Calu3 (cell line): Measurements from ENCODE around the gene ADAMTSL2. TPM values are rescaled to one million over a fixed set of nuclear protein-coding genes. Genes with fewer than 3 reads are reported as not detected.

ENCODE experiments used
- BruUV-seq: library from RNA; stranded (reverse); fragments of 400-500 nt; replicated peaks from 2 replicates; lab custom pipeline; 2021; lab: Mats Ljungman, UMichigan
- CTCF ChIA-PET: fragments of 300-600 bp; sonication (Branson Sonifier 250); formaldehyde crosslinking; loops from one replicate; lab custom pipeline; 2022; ENCODE audit warnings: antibody characterized with exemption; lab: Charles Lee
- DNase-seq: peaks from one replicate; pipeline ENCODE4 v3.0.0; 2022
- H3K27ac Mint-ChIP-seq: one replicate; pipeline ENCODE4 v1.8.0; 2022; ENCODE audit warnings: mixed read lengths; ENCODE audit not compliant: unreplicated experiment
- H3K27me3 Mint-ChIP-seq: one replicate; pipeline ENCODE4 v1.8.0; 2022; ENCODE audit warnings: mixed read lengths; ENCODE audit not compliant: unreplicated experiment
- H3K36me3 Mint-ChIP-seq: one replicate; pipeline ENCODE4 v1.8.0; 2022; ENCODE audit warnings: mild to moderate bottlenecking, moderate library complexity, mixed read lengths; ENCODE audit not compliant: insufficient read depth, unreplicated experiment
- H3K4me1 Mint-ChIP-seq: one replicate; pipeline ENCODE4 v1.8.0; 2022; ENCODE audit warnings: mild to moderate bottlenecking, low read depth, mixed read lengths; ENCODE audit not compliant: unreplicated experiment
- H3K4me3 Mint-ChIP-seq: one replicate; pipeline ENCODE4 v1.8.0; 2022; ENCODE audit warnings: mild to moderate bottlenecking, low read depth, moderate library complexity, mixed read lengths; ENCODE audit not compliant: unreplicated experiment
- H3K9me3 Mint-ChIP-seq: one replicate; pipeline ENCODE4 v1.8.0; 2022; ENCODE audit warnings: low read depth, mixed read lengths; ENCODE audit not compliant: unreplicated experiment
- CTCF ChIP-seq: fragments of 200-600 bp; IDR thresholded peaks from one replicate; pipeline ENCODE4 v1.8.0; 2022; ENCODE audit warnings: antibody characterized with exemption; ENCODE audit not compliant: unreplicated experiment
- intact Hi-C: fragments of 100-400 bp; cut with micrococcal nuclease; formaldehyde crosslinking; loops from one replicate; pipeline ENCODE4 v1.10.0; 2022; ENCODE audit not compliant: unreplicated experiment
- total RNA-seq: library from RNA; stranded (reverse); gene quantifications from 2 replicates; pipeline ENCODE4 v1.2.3, GENCODE V29; 2022

Gene ADAMTSL2
- total RNA-seq, 1 experiment from 2014 or later = 0.14 TPM

GRCh38 chr9:133621725-133622267, 87.3 kb downstream of the ADAMTSL2 start:
- no peak overlapping the region for H3K27ac Mint-ChIP-seq
- H3K4me1 Mint-ChIP-seq = no peaks in the 10 kb centered on the region
- no peak overlapping the region for H3K4me3 Mint-ChIP-seq
- H3K27me3 Mint-ChIP-seq = peaks cover 97% of the 10 kb centered on the region
- peaks cover 8% of the 10 kb centered on the region for H3K9me3 Mint-ChIP-seq
- H3K36me3 Mint-ChIP-seq = no peaks in the 10 kb centered on the region
- CTCF ChIA-PET = no interaction called here
- no peak for TF ChIP-seq CTCF
- BruUV-seq = no TSS peak
- no peak for DNase-seq
- intact Hi-C loops = no loop called here

GRCh38 chr9:133622555-133622954, 88.1 kb downstream of the ADAMTSL2 start:
- intact Hi-C loops = no loop called here
- no peak for TF ChIP-seq CTCF
- no peak for DNase-seq
- Mint-ChIP-seq H3K4me1 (no peaks in the 10 kb centered on the region), H3K27ac (no peak overlapping the region), H3K4me3 (no peak overlapping the region), H3K36me3 (no peaks in the 10 kb centered on the region), H3K9me3 (peaks cover 8% of the 10 kb centered on the region), H3K27me3 (peaks cover 97% of the 10 kb centered on the region)
- no TSS peak for BruUV-seq
- CTCF ChIA-PET = no interaction called here

Other genes starting within 250 kb of the ADAMTSL2 start
- gene SURF6, start 198.5 kb upstream of the ADAMTSL2 start, total RNA-seq = 20.4 and 23.1 TPM in 2 replicates
- gene MED22, start 186.6 kb upstream of the ADAMTSL2 start, total RNA-seq = 24.4 and 27.6 TPM in 2 replicates
- 835 and 904 TPM in 2 replicates for gene RPL7A, start 186.5 kb upstream of the ADAMTSL2 start, total RNA-seq
- gene SURF1, start 178.2 kb upstream of the ADAMTSL2 start, total RNA-seq = 47.9 and 50.9 TPM in 2 replicates
- 20.6 and 22.9 TPM in 2 replicates for gene SURF2, start 178.2 kb upstream of the ADAMTSL2 start, total RNA-seq
- 128 and 129 TPM in 2 replicates for gene SURF4, start 158.6 kb upstream of the ADAMTSL2 start, total RNA-seq
- 0.71 and 0.94 TPM in 2 replicates for gene STKLD1, start 158.3 kb upstream of the ADAMTSL2 start, total RNA-seq
- gene REXO4, start 116.7 kb upstream of the ADAMTSL2 start, total RNA-seq = 23.4 and 25.8 TPM in 2 replicates
- 4.7 and 5.8 TPM in 2 replicates for gene ADAMTS13, start 112.3 kb upstream of the ADAMTSL2 start, total RNA-seq
- 15.1 and 19.9 TPM in 2 replicates for gene CACFD1, start 74.7 kb upstream of the ADAMTSL2 start, total RNA-seq
- 9.3 and 11.6 TPM in 2 replicates for gene SLC2A6, start 55.6 kb upstream of the ADAMTSL2 start, total RNA-seq
- not detected in 2 replicates for gene MYMK, start 9.7 kb upstream of the ADAMTSL2 start, total RNA-seq
- gene FAM163B, start 74.7 kb downstream of the ADAMTSL2 start, total RNA-seq = not detected in 2 replicates
- not detected in 2 replicates for gene DBH, start 101.7 kb downstream of the ADAMTSL2 start, total RNA-seq
- 0.12 TPM in 1 of 2 replicates, not detected in the other for gene SARDH, start 203.6 kb downstream of the ADAMTSL2 start, total RNA-seq